KMS-11 (cell line): ENCODE data around the gene ZBTB17.

Source experiments
- H2AFZ ChIP-seq: fragments of 200-600 bp; sonication (generic); 2 replicates; pipeline ENCODE4 v1.6.1; 2016; ENCODE audit warnings: antibody characterized with exemption, mixed run types, low read depth
- H3K27ac ChIP-seq: fragments of 200-600 bp; sonication (generic); 2 replicates; pipeline ENCODE4 v1.6.1; 2016; ENCODE audit warnings: mild to moderate bottlenecking, mixed run types
- H3K27me3 ChIP-seq: fragments of 200-600 bp; sonication (generic); 2 replicates; pipeline ENCODE4 v1.6.1; 2017; ENCODE audit warnings: mild to moderate bottlenecking, low read depth, mixed run types, moderate library complexity; ENCODE audit not compliant: insufficient read depth
- H3K36me3 ChIP-seq: fragments of 200-600 bp; sonication (generic); 2 replicates; pipeline ENCODE4 v1.6.1; 2017; ENCODE audit warnings: mild to moderate bottlenecking, mixed run types; ENCODE audit not compliant: insufficient read depth
- H3K4me1 ChIP-seq: fragments of 200-600 bp; sonication (generic); 2 replicates; pipeline ENCODE4 v1.6.1; 2016; ENCODE audit warnings: mild to moderate bottlenecking, low read depth, mixed run types; ENCODE audit not compliant: poor library complexity, severe bottlenecking
- H3K4me2 ChIP-seq: fragments of 200-600 bp; sonication (generic); 2 replicates; pipeline ENCODE4 v1.7.0; 2016; ENCODE audit warnings: mild to moderate bottlenecking, mixed run types
- H3K4me3 ChIP-seq: fragments of 200-600 bp; sonication (generic); IDR thresholded peaks from 2 replicates; pipeline ENCODE4 v1.6.1; 2017; ENCODE audit warnings: low read depth, low read length, mixed read lengths; ENCODE audit not compliant: insufficient read depth
- H3K79me2 ChIP-seq: fragments of 200-600 bp; sonication (generic); 2 replicates; pipeline ENCODE4 v1.6.1; 2016; ENCODE audit warnings: low read depth, mixed run types; ENCODE audit not compliant: insufficient read depth
- H3K9ac ChIP-seq: fragments of 200-600 bp; sonication (generic); 2 replicates; pipeline ENCODE4 v1.6.1; 2016; ENCODE audit warnings: mild to moderate bottlenecking, mixed run types
- H4K20me1 ChIP-seq: fragments of 200-600 bp; sonication (generic); 2 replicates; pipeline ENCODE4 v1.6.1; 2016; ENCODE audit warnings: mild to moderate bottlenecking, mixed run types; ENCODE audit not compliant: insufficient read depth
- TF ChIP-seq, protein P1 (sequence below): fragments of 200-600 bp; sonication (generic); conservative IDR thresholded peaks from 2 replicates; pipeline ENCODE4 v1.6.1; 2017; ENCODE audit warnings: low read depth, mild to moderate bottlenecking, antibody characterized with exemption, low read length, moderate library complexity, mixed read lengths

The ZBTB17 gene

DNA sequence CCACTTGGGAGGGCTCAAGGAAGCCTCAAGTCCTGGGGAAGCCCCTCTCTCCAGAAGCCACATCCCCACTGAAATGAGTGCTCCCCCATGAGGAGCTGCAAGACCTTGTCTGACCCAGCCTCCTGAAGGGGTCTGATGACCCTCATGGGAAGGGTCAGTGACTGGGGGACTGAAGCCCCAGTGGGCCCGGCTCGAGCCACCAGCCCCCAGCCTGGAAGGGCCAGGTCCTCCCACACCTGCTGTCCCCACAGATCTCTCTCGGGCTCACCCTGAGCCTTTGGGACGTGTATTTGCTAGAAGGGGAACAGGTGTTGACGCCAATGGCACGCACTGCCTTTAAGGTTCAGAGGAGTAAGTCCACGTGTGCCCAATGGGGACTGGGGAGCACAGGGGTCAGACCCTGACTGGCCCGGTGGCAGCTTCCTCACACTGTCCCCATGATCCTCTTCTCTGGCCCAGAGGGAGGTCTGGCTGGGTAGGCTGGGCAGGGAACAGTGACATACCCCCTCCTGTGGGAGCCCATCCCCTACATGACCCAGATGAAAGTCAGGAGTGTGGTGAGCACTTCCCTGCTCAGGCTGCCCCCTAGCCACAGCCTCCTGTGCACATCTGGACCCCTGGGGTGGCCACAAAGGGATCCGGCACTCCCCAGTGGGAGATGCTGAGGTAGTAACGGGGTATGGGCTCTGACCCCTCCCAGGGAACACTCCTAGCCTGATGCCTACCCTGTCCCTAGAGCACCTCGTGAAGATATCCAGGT is 15.7 kb upstream of the ZBTB17 start:
- no peak overlapping the region for H3K9ac ChIP-seq
- no peak overlapping the region for H3K4me3 ChIP-seq
- no peak overlapping the region for H3K27ac ChIP-seq
- no peaks in the 10 kb centered on the region for H3K4me1 ChIP-seq
- no peak overlapping the region for H3K4me2 ChIP-seq
- TF ChIP-seq, protein P1, sequence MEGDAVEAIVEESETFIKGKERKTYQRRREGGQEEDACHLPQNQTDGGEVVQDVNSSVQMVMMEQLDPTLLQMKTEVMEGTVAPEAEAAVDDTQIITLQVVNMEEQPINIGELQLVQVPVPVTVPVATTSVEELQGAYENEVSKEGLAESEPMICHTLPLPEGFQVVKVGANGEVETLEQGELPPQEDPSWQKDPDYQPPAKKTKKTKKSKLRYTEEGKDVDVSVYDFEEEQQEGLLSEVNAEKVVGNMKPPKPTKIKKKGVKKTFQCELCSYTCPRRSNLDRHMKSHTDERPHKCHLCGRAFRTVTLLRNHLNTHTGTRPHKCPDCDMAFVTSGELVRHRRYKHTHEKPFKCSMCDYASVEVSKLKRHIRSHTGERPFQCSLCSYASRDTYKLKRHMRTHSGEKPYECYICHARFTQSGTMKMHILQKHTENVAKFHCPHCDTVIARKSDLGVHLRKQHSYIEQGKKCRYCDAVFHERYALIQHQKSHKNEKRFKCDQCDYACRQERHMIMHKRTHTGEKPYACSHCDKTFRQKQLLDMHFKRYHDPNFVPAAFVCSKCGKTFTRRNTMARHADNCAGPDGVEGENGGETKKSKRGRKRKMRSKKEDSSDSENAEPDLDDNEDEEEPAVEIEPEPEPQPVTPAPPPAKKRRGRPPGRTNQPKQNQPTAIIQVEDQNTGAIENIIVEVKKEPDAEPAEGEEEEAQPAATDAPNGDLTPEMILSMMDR: no peak
- H4K20me1 ChIP-seq: no peaks in the 10 kb centered on the region
- no peaks in the 10 kb centered on the region; the same call in 1 of the 2 replicates for H3K27me3 ChIP-seq
- H3K36me3 ChIP-seq: no peaks in the 10 kb centered on the region
- no peak overlapping the region for H2AFZ ChIP-seq
- H3K79me2 ChIP-seq: no peaks in the 10 kb centered on the region

DNA sequence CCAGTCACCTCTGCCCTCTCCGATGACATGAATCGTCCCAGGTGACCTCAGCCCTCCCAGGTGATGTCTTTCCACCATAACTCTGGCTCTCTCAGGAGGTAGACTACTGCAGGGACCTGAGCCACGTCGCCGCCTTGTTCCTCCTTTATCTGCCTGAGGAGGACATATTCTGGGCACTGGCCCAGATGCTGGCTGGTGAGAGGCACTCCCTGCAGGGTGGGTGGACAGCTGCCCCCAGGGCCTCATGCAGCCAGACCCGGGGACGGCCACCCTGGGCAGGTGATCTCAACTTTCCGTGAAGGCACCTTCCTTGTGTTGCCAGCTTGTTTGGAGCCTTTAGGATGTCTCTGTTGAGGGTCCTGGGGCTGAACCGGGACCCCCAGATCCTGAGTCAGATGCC is 13.9 kb upstream of the ZBTB17 start:
- Histone ChIP-seq H4K20me1 (no peaks in the 10 kb centered on the region), H2AFZ (no peak overlapping the region), H3K4me1 (no peaks in the 10 kb centered on the region), H3K36me3 (no peaks in the 10 kb centered on the region), H3K27ac (no peak overlapping the region), H3K4me2 (no peak overlapping the region), H3K79me2 (no peaks in the 10 kb centered on the region), H3K9ac (no peak overlapping the region), H3K27me3 (no peaks in the 10 kb centered on the region), H3K4me3 (no peak overlapping the region)
- TF ChIP-seq, protein P1: no peak

DNA sequence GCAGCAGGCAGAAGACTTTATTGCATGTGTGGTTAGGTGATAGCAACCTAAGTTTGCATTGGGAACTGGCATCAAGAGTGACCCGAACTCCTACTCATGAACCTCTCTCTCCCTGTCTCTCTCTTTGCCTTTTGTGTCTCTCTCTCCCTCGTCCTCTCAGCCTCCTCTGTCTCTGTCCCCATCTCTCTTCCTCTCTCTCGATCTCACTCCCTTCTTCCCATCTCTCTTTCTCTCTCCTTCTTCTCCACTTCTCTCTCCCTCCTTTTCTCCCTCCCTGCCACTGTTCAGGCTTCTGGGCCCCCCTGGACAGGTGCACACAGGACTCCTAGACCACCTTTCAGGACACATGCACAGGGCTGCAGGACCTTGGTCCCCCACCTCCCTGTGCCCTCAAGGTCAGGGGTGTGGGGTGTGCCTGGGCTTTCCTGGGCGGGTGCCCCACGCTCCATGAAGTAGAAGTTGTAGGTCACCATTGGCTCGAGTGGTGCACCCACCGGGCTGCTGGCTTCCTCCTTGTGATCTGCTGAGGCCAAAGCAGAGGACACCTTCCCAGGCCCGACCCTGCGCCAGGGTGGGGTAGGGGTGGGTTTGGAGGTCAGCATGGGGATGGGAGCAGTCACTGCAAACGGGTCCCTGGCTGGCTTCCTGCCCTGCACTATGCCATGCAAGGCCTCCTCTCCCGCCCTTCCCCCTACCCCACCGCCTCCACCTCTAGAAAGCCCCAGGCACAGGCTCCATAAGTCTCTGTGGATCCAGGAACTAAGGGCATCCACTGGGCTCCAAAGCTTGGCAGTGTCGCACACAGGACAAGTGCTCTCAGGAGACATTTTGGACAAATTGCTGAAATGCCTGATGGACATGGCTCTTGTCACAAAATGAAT is 13.2 kb upstream of the ZBTB17 start:
- H3K9ac ChIP-seq: no peak overlapping the region
- no peak overlapping the region for H3K27ac ChIP-seq
- no peak overlapping the region for H3K4me2 ChIP-seq
- no peak overlapping the region for H2AFZ ChIP-seq
- H3K4me3 ChIP-seq: no peak overlapping the region
- no peaks in the 10 kb centered on the region for H3K4me1 ChIP-seq
- H3K36me3 ChIP-seq: no peaks in the 10 kb centered on the region
- H3K27me3 ChIP-seq: no peaks in the 10 kb centered on the region
- TF ChIP-seq, protein P1: no peak
- H4K20me1 ChIP-seq: no peaks in the 10 kb centered on the region
- no peaks in the 10 kb centered on the region for H3K79me2 ChIP-seq

DNA sequence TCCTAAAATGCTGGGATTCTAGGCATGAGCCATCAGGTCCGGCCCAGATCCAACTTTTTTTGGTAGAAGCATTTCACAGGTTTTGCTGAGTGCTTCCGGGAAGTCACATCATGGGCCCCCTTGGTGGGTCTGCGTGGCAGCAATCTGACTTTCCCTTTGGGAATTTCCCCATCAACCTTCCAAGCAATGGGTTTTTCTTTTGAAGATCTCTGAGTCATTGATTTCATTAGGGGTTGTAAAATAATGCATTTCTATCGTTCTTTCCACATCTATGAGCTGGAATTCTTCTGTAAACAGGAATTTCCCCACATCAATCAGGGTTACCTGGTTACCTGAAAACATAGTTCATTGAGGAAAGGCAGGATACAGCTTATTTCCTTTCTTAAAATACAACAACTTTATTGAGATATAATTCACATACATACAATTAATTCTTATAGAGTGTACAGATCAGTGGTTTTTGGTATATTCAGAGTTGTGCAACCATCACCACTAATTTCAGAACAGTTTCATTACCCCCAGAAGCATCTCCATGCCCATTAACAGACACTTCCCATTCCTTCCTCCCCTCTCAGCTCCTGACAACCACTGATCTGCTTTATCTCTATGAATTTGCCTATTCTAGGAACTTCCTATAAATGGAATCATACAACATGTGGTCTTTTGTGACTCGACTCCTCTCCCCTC is 9.9 kb upstream of the ZBTB17 start:
- Histone ChIP-seq H3K4me1 (no peaks in the 10 kb centered on the region), H3K27ac (no peak overlapping the region), H2AFZ (no peak overlapping the region), H3K79me2 (no peaks in the 10 kb centered on the region), H3K4me2 (no peak overlapping the region), H3K4me3 (no peak overlapping the region), H3K27me3 (no peaks in the 10 kb centered on the region), H3K36me3 (no peaks in the 10 kb centered on the region), H3K9ac (no peak overlapping the region), H4K20me1 (no peaks in the 10 kb centered on the region)
- TF ChIP-seq, protein P1: no peak
